ENCODE data around the gene SUCLA2. TPM values are rescaled to one million over a fixed set of nuclear protein-coding genes. Genes with fewer than 3 reads are reported as not detected.

SUCLA2 gene
- total and polyA plus RNA-seq, 10 of the 15 experiments (the other 5 are each of a cell fraction or from before 2014, with no cell fraction given) = 27.5 to 83.4 (median 42.8) TPM

DNA sequence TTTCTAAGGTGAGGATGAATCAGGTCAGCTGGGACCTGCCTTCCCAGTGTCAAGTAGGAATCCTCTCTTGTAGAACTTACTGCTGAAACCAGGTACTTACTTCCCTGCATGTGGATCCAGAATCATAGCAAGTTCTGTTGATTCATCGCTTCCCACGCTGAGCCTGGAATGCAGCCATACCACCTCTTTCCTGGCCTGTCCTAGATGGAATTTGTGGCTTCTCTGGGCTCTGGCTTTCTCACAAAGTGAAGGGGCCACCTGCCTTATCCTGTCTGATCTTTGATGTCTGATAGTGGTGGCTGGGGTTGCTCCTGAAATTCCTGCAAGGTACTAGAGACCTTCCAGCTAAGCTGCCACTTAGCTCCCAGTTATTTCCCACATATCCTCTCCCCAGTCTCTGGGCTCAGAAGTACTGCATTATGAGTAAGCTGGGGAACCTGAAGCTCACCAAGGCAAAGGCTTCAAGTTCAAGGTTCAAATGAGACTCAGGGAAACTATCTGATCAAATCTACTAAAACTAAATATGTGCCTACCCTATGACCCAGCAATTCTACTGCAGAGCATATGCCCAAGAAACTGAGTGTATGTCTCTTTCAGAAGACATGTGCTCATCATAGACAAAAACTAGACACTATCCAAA, 103.5 kb downstream of the SUCLA2 start:
- no peak overlapping the region for H3K4me3 ChIP-seq
- intact Hi-C loops (cut with micrococcal nuclease; ENCODE audit: unreplicated experiment) (no loop called here), in situ Hi-C loops (cut with MboI) (no loop called here)
- no peaks in the 10 kb centered on the region for H3K9me3 ChIP-seq (replicated peaks; ENCODE audit: control insufficient read depth, insufficient read depth, low read length)
- RAD21 ChIA-PET (ENCODE audit: unreplicated experiment) = no interaction called here
- ATAC-seq (no peak), FAIRE-seq (no peak), DNase-seq (ENCODE audit: low read depth, low spot score) (no peak)
- BruUV-seq (replicated peaks) = no TSS peak
- no peaks in the 10 kb centered on the region for H4K20me1 ChIP-seq (ENCODE audit: control insufficient read depth, insufficient read depth)
- H3K9ac ChIP-seq (ENCODE audit: control insufficient read depth, insufficient read depth, low read length) = no peak overlapping the region
- CTCF ChIA-PET = interaction anchor here (0.6 to 0.8 kb wide), 2 partner anchors 141 to 907 kb away, joined by 3 read pairs; no protein-coding TSS in a partner anchor
- TF ChIP-seq MYB (IDR thresholded peaks at IDR 0.05; ENCODE audit: borderline replicate concordance, low read depth, low read length) (no peak), IKZF2 (IDR thresholded peaks at IDR 0.05) (no peak), NR2C2 (IDR thresholded peaks at IDR 0.05; ENCODE audit: borderline replicate concordance, control insufficient read depth, insufficient read length, low read depth) (no peak), IRF4 (IDR thresholded peaks at IDR 0.05; ENCODE audit: low read depth, low read length) (no peak), TCF12 (IDR thresholded peaks at IDR 0.05; ENCODE audit: low read depth, low read length) (no peak), NFYB (IDR thresholded peaks at IDR 0.05; ENCODE audit: insufficient read depth, low read depth, low read length) (no peak)
- TF ChIP-seq, protein P1, sequence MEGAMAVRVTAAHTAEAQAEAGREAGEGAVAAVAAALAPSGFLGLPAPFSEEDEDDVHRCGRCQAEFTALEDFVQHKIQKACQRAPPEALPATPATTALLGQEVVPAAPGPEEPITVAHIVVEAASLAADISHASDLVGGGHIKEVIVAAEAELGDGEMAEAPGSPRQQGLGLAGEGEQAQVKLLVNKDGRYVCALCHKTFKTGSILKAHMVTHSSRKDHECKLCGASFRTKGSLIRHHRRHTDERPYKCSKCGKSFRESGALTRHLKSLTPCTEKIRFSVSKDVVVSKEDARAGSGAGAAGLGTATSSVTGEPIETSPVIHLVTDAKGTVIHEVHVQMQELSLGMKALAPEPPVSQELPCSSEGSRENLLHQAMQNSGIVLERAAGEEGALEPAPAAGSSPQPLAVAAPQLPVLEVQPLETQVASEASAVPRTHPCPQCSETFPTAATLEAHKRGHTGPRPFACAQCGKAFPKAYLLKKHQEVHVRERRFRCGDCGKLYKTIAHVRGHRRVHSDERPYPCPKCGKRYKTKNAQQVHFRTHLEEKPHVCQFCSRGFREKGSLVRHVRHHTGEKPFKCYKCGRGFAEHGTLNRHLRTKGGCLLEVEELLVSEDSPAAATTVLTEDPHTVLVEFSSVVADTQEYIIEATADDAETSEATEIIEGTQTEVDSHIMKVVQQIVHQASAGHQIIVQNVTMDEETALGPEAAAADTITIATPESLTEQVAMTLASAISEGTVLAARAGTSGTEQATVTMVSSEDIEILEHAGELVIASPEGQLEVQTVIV (IDR thresholded peaks at IDR 0.05; ENCODE audit: borderline replicate concordance, partially characterized antibody) = no peak
- no peaks in the 10 kb centered on the region for H3K27me3 ChIP-seq (replicated peaks in 1 of 2; ENCODE audit: control insufficient read depth in 2 of 2, insufficient read depth in 2 of 2, low read length in 1 of 2)
- H3K79me2 ChIP-seq (ENCODE audit: control insufficient read depth, insufficient read depth, low read length) = no peaks in the 10 kb centered on the region
- H3K4me1 ChIP-seq (ENCODE audit: control insufficient read depth, insufficient read depth, low read length) = no peaks in the 10 kb centered on the region
- SMC1A ChIA-PET (ENCODE audit: uncharacterized antibody, unreplicated experiment) = no interaction called here
- POLR2A ChIA-PET = no interaction called here
- 46% methylated on average over 2 of the region's 2 CpGs for WGBS (ENCODE audit: insufficient coverage, insufficient replicate concordance, low lambda C conversion rate, missing lambda C conversion rate)
- no peaks in the 10 kb centered on the region for H3K36me3 ChIP-seq (ENCODE audit: control insufficient read depth in 2 of 2, insufficient read depth in 2 of 2, low read length in 1 of 2)
- H2AFZ ChIP-seq (ENCODE audit: control insufficient read depth, low read depth, low read length) = no peak overlapping the region
- H3K4me2 ChIP-seq (ENCODE audit: control insufficient read depth, insufficient read depth) = no peak overlapping the region
- no peak overlapping the region for H3K27ac ChIP-seq (ENCODE audit: control insufficient read depth, insufficient read depth)

Data from GM12878 (cell line).